22Rv1 (cell line): ENCODE data around the gene TCF4.

Experiments
- H3K27ac ChIP-seq: fragments of 450-650 bp; 2 replicates; pipeline ENCODE4 v1.5.1; 2017
- CTCF ChIP-seq: fragments of 450-650 bp; IDR thresholded peaks from 2 replicates; pipeline ENCODE4 v1.5.1; 2017; ENCODE audit warnings: mild to moderate bottlenecking
- ZFX ChIP-seq: fragments of 450-650 bp; IDR thresholded peaks from 2 replicates; pipeline ENCODE4 v1.6.1; 2017; ENCODE audit warnings: antibody characterized with exemption, borderline replicate concordance

The TCF4 gene

GRCh38 chr18:55442561-55442960 is 145.4 kb downstream of the TCF4 start:
- no peak for TF ChIP-seq ZFX
- TF ChIP-seq CTCF: no peak
- H3K27ac ChIP-seq: no peak overlapping the region

DNA sequence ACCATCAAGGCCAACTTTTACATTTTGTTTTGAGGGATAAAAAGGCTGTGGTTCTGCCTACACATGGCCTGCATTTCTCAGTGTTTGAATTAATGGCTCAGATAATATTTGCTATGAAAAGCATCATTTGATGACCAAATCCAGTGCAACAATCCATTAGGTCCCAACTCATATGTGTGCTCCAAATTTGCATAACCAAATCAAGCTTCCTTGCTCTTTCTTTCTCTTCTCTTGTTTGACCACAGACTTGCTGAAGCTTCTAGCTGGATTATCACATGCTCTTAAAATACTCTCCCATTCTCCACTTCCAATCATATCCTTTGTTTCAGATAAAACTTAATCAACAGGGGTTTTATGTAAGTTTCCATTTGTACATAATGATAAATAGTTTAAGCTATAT is 147.0 kb downstream of the TCF4 start:
- no peak for TF ChIP-seq ZFX
- H3K27ac ChIP-seq: no peak overlapping the region

GRCh38 chr18:55439056-55439455 is 148.9 kb downstream of the TCF4 start:
- H3K27ac ChIP-seq: no peak overlapping the region
- TF ChIP-seq ZFX (no peak), CTCF (no peak)

DNA sequence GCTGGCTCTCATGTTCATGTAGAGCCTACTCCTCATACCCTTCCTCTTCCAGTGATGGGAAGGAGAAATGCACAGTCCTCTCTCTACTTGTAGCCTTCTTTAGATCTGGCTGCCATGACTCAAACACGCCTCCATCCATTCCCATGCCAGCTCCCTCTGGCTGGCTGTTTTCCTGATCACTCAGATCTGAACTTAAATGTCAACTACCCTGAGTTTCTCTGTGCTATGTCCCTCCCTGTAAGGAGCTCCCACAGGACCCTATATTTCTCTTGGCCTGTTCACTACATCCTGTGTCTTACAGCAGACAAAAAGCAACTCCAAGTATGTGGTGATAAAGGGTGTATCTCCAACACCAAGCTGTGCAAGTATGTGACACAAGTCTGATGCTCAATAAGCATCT is 152.4 kb downstream of the TCF4 start:
- H3K27ac ChIP-seq: no peak overlapping the region
- TF ChIP-seq CTCF (no peak), ZFX (no peak)

- TF ChIP-seq ZFX (no peak), CTCF (no peak)
- H3K27ac ChIP-seq: no peak overlapping the region
Observed at GRCh38 chr18:55433648-55434047, 154.3 kb downstream of the TCF4 start.

GRCh38 chr18:55433140-55433539 is 154.9 kb downstream of the TCF4 start:
- no peak overlapping the region for H3K27ac ChIP-seq
- no peak for TF ChIP-seq ZFX
- TF ChIP-seq CTCF: no peak

DNA sequence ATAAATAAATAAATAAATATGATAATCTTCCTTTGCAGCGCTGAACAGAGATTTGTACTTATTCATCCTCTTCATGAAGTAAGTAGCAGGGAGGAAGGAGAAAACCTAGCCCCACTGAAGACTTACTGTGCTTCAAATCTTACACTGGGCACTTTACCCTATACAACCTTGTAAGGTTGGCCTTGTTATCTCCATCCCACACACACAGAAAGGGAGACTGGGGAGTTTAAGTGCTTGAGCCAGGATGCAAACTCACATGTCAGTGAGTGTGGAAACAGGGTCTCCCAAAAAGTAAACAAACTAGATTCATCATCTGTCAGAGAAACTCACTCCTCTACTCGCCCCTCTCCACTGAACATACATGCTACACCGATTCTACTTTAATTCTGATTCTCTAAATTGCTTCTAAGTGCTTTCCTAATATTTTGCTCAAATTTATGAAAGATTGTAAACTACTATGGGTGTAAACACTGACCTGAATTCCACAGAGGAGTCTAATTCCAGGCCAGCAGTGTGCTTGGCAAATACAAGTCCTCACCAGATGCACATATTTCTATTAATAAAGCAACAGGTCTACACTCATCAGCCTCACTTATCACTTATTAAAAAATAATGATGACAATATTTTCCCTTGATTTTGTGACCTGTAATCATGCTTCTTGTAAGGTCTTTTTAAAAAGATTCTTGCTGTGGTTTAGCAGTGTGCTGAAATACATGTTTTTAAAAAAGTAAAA is 155.5 kb downstream of the TCF4 start:
- no peak overlapping the region for H3K27ac ChIP-seq
- TF ChIP-seq ZFX (no peak), CTCF (no peak)

DNA sequence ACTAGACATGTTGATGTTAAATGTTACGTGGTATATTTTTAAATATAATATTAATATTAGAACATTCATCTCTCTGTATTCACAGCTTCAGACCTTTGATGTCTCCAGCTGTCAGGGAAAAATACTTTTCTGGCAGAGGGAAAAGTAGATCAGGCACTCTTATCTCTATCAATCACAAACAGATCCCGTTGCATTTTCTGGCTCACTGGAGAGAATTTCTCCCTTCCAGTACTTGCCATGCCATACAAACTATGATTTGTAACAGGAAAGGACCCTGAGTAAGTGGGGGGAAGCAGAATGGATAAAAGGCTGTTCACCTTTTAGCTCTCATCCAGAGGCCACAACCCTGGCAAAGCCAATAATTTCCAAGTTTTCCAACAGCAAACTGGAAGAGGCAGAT is 158.0 kb downstream of the TCF4 start:
- TF ChIP-seq CTCF (no peak), ZFX (no peak)
- H3K27ac ChIP-seq: no peak overlapping the region
